H54 (cell line): ENCODE measurements around the gene RPS21.
A peak's percentile ranks its signal among the peaks of the same experiment; 100 is the strongest.

Experiments
- DNase-seq: peaks from one replicate; pipeline ENCODE4 v3.0.0; 2011; ENCODE audit warnings: low spot score, mixed read lengths; ENCODE audit not compliant: insufficient read length
- FAIRE-seq: peaks from 3 replicates; lab custom pipeline; 2011; peaks lifted over from hg19 to GRCh38; lab: Jason Lieb, UNC
- POLR2A ChIP-seq: IDR thresholded peaks from 2 replicates; pipeline ENCODE4 v1.6.1; 2011; ENCODE audit warnings: low read depth, mild to moderate bottlenecking, low read length

RPS21 gene

DNA sequence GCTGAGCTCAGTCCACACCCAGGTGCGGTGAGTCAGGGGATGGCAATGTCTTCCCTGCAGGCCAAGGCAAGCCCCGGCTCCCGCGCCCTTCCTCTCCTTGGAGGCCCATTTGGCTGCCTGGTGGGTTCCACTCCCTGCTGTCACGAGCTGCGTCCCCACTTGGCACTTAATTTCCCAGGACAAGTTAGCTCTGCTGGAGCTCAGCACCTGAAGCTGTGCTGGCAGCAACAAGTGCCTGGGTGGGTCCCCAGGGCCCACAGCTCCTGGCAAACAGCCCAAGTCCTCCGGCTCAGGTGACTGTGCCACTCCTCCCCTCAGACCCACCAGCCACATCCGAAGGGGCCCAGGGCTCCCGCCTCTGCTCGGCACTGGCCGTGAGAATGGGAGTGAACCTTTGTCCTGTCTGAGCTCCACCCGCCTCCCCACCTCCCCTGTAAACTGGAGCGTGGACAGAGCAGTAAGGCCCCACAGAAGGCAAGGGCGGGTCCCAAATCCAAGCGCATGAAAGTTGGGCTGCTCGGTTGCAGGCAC is 36.7 kb upstream of the RPS21 start:
- peak; percentile 75 for DNase-seq
- FAIRE-seq, result no peak
- TF ChIP-seq POLR2A, result no peak

DNA sequence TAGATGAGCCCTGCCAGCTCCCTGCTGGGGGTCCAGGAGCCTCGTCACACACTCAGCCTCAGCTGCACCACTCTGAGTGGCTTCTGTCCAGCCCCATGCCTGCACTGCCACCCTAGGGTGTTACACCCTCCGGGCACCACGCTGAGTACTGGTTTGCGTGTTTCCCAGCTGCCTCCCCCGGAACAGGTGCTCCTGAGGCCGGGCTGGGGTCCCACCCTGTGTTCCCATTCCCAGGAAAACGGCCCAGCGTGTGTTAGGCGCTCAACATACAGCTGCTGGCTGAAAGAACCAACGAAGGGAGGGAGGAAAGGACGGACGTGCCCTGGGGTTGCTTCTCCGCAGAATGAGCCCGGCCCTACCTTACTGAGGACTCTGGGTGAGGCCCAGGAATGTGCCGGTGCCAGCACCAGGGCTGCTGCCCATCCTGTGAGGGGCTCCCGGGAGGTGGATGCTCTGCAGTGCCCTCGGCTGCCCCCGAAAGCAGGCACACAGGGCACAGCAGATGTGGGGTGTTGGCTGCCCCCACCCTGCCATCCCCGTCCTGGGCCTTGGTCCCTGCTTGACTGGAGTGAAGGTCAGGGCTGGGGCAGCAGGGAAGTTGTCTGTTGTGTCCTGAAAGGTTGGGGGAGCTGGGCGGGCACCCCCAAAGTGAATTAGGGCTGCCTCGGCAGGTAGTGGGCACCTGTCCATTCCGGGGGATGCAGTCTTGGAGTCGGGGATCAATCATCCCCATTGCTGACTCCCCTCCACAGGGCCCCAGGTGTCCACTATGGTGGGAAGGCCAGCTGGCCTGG is 36.1 kb upstream of the RPS21 start:
- no peak for TF ChIP-seq POLR2A
- no peak for DNase-seq
- FAIRE-seq, result no peak

GRCh38 chr20:62351469-62352401 is 35.2 kb upstream of the RPS21 start:
- no peak for DNase-seq
- TF ChIP-seq POLR2A, result no peak
- no peak for FAIRE-seq

GRCh38 chr20:62352402-62353288 is 34.3 kb upstream of the RPS21 start:
- no peak for TF ChIP-seq POLR2A
- FAIRE-seq (no peak), DNase-seq (no peak)

GRCh38 chr20:62353289-62354030 is 33.4 kb upstream of the RPS21 start:
- FAIRE-seq (no peak), DNase-seq (no peak)
- no peak for TF ChIP-seq POLR2A

GRCh38 chr20:62354031-62354808 is 32.7 kb upstream of the RPS21 start:
- FAIRE-seq (no peak), DNase-seq (no peak)
- TF ChIP-seq POLR2A, result no peak

- TF ChIP-seq POLR2A, result no peak
- DNase-seq, result no peak
- no peak for FAIRE-seq
These were observed 32.0 kb upstream of the RPS21 start for GRCh38 chr20:62354811-62355341.

- no peak for DNase-seq
- FAIRE-seq, result no peak
- TF ChIP-seq POLR2A, result no peak
These were observed 31.4 kb upstream of the RPS21 start for GRCh38 chr20:62355516-62355877.

DNA sequence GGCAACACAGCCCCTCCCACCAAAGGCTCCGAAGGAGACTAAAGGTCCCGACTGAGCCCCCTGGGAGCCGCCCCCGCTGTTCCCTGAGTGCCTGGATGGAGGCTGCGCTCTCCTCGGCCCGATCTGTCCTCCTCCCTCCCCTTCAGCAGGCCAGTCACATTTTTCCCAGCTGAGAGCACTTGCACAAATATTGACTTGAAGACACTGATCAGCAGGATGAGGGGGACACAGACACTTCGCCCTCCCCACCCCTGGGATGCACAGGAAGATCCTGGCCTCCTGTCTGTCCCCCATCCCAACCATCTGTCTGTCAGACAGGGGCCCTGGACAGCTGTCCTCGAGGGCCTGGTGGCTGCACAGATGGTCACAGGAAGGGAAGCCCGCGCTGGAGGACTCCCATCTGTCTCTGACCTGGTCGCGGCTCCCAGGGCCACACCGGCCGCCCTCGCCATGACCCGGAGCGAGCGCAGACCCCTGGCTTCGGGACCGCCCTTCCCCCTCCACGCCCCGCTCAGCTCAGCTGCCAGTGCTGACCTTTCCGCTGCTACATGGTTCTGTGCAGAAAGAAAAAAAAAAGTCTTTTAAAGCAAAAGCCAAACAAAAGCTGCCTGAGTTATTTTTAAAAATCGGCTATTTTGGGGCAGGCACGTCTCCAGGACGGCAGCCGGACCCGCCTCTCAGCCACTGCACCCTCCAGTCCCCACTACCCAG is 30.9 kb upstream of the RPS21 start:
- FAIRE-seq, result no peak
- TF ChIP-seq POLR2A, result no peak; the same call in 1 of the 2 replicates
- no peak for DNase-seq

- TF ChIP-seq POLR2A, result no peak
- FAIRE-seq (no peak), DNase-seq (no peak)
These were observed 30.2 kb upstream of the RPS21 start for GRCh38 chr20:62356589-62357186.

- FAIRE-seq (no peak), DNase-seq (peak; percentile 86)
- no peak for TF ChIP-seq POLR2A
These were observed 29.7 kb upstream of the RPS21 start for GRCh38 chr20:62357187-62357667.
